IMR-90 (cell line): ENCODE measurements around the gene PRDM1. TPM values are rescaled to one million over a fixed set of nuclear protein-coding genes. Genes with fewer than 3 reads are reported as not detected.

ENCODE experiments used
- polyA plus RNA-seq, 3 experiments: library from polyadenylated mRNA; depleted of rRNA; stranded (reverse); fragments of >200 nt; gene quantifications; 2 replicates each; pipeline ENCODE4 v1.2.3, GENCODE V29; 2012; ENCODE audit warnings: low replicate concordance in 1 of 3
- total RNA-seq: library from RNA; depleted of rRNA; stranded (reverse); fragments of >200 nt; gene quantifications from 2 replicates; pipeline ENCODE4 v1.2.3, GENCODE V29; 2012; rRNA removed

The PRDM1 gene
- total and polyA plus RNA-seq, 2 of the 4 experiments (the other 2 are of a cell fraction) = 2.3 to 3.0 TPM

Other genes with a start within 250 kb of the PRDM1 start
- gene ATG5, start 239.4 kb downstream of the PRDM1 start, total RNA-seq = 28.0 and 44.7 TPM in 2 replicates
- 11.8 and 13.5 TPM in 2 replicates for gene ATG5, start 239.4 kb downstream of the PRDM1 start, polyA plus RNA-seq (2012; rRNA removed)